NCI-H1694 treated with DMSO at 0.1 percent for 48 hours (cell line): ENCODE measurements around the gene APRT.
"Not testable (repeated sequence)": the region's sequence is repeated elsewhere in the genome, so short reads cannot be mapped to it uniquely, and the experiment has no call there.

ENCODE experiments used
- DNase-seq: peaks from one replicate; lab custom pipeline; 2025; lab: John Stamatoyannopoulos, UW

Gene APRT

GRCh38 chr16:88772871-88773811 is 38.6 kb downstream of the APRT start:
- DNase-seq = peak; percentile 69

DNA sequence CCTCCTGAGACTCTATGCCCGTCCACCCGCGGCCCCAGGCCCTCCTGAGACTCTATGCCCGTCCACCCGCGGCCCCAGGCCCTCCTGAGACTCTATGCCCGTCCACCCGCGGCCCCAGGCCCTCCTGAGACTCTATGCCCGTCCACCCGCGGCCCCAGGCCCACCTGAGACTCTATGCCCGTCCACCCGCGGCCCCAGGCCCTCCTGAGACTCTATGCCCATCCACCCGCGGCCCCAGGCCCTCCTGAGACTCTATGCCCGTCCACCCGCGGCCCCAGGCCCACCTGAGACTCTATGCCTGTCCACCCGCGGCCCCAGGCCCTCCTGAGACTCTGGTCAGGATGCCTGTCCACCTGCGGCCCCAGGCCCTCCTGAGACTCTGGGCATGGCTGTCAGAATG is 39.9 kb downstream of the APRT start:
- not testable (repeated sequence) for DNase-seq

GRCh38 chr16:88771294-88771772 is 40.4 kb downstream of the APRT start:
- DNase-seq = no peak

DNA sequence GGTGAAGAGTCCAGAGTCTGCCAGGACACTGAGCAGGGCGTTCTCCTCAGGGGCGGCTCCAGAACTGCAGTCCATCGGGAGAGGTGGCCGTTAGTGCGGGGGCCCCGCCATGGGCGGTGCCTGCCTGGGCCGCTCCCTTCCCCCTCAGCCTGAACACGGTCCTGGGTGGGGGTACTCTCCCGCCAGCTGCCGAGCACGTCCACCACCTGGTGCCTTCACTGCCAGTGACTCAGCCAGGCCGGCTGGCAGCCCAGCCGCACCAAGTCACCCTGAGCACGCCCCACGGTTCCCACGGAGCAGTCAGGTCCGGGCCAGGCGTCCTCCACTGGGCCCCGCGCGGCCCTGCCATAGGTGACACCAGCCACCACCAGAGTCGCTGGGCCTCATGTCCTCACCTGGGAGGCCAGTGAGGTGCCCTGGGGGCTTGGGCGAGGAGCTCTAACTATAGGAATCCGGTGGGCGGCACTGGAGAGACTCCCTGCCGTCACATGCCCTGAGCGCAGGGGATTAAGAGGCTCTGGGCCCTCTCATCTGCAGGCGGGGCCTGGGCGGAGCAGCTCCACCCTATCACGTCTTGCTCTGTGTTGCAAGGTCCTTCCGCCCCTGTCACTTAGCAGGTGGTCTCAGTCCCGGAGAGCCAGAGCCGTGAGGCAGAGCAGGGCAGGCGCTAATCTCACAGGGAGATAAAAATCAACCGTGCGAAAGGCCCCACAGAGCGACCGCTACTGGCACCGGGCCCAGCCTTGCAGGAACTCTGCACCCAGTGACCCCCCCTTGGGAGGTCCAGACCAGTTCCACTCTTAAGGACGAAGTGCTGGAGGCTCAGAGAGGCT is 41.1 kb downstream of the APRT start:
- no peak for DNase-seq

DNA sequence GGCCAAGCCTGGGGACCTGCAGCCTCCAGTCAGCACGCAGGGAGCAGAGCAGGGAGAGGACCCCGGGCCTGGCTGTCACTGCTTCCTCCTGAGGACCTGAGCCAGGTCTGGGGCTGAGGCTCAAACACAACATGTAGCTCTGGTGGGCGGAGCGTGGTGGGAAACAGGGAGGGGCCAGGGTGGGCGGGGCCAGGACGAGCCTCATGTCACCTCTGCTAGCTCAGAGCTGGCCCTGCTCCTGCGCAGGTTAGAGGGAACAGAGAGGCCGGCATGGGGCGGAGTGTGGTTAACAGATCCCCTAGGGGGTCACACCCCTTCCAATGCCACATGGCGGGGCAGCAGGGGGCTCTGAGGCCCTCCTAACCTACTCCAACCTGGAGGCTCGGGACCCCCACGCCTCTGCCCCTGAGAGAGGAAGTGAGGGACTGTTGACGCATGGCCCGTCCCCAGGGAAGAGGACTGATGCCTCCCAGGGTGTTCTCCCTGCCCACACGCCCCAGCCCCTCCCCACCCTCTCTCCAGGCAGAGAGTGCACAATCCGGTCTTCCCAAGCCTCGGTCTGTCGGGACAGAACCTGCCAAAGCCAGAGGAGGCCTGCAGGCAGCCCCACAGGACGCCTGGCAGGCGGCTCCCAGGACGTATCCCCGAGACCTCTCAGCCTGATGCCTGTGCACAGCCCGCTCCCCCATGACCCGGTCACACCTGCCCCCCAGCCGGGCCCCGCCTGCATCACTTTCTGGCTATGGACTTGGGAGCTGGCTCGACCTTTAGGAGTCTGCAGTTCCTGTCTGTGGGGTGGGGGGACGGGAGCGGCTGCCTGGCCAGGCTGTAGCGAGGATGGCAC is 41.9 kb downstream of the APRT start:
- DNase-seq = no peak

- no peak for DNase-seq
Measured at GRCh38 chr16:88768071-88768783, 43.5 kb downstream of the APRT start.

GRCh38 chr16:88767546-88768070 is 44.1 kb downstream of the APRT start:
- no peak for DNase-seq

DNA sequence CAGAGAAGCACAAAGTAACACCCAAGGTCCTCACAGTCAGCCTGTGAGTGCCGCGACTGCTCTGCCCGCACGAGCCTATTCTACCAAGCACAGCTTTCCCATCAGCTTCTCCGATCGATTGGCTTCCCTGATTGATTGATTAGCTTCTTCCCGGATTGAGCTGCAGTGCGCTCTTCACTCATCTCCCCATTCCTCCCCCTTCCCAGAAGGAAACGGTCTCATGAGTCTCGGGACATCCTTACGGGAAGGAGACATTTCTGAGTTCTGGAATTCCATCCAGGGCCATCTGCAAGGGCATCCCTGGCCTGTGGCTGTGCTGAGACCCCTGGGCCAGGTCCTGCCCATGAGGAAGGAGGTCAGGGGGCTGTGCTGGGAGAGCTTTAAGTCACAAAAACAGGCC is 44.8 kb downstream of the APRT start:
- no peak for DNase-seq

DNA sequence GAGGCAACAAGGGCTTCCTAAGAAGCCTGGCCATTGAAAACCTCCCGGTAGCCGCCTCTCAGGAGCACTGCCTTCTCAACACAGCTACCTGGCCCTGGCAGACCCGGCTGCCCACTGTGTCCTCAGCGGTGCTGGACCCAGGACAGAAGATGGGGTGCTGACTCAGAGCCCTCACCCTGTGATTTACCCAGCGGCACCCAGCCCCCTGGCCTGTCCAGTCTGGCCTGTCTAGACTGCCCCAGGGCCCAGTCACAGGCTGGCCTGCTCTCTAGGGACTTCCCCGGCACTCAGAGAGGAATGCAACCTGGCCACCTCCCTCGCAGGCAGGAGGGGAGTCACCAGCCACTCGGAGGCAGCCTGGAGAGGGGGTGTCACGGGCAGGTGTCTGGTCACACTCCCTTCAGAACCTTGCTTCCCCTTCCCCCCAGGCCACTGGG is 46.8 kb downstream of the APRT start:
- no peak for DNase-seq

DNA sequence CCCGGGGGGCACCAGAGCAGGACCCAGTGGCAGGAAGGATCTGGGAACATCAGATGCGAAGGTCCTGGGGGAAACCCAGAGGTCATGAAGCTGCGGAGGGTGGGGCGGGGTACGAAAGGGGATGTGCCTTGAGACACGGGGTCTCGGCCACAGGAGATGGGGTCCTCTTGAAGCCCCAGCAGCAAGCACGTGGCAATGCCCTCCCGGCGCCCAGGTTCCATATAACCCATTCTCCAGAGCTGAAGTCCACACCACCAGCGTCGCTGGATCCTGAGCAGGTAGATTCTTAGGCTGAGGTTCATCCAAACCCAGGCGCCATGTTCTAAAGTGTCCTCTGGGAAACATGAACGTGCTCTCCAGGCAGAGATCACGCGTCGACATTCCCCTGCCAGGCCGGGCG is 47.6 kb downstream of the APRT start:
- DNase-seq = no peak

- no peak for DNase-seq
Measured at GRCh38 chr16:88763502-88764053, 48.1 kb downstream of the APRT start.

GRCh38 chr16:88762941-88763340 is 48.8 kb downstream of the APRT start:
- no peak for DNase-seq

DNA sequence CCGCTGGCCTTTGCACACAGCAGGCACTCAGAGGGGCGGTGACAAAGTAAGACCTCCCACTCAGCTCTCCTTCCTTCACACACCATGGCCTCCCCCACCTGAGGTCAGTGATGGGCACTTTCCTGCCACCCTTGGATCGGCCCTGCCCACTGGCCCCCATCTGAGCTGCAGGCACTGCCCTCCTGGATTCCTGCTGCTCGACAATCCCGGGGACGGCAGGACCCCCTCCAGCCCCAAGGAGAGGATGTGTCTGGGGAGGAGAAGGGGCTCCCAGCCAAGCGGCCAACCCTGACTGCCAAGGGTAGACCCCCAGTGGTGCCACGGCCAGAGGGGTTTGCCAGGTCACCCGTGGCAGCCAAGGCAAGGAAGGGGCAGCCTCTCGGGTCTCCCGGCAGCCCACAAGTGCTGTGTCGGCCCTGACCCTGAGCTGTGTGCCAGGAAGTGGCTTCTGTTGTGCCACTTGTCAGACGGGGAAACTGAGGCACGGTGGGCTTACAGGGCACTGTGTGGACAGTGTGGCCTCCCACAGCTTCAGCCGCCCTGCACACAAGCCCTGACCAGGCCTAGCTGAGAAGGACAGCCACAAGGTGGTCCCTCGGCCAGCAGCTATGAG is 49.4 kb downstream of the APRT start:
- no peak for DNase-seq

GRCh38 chr16:88761830-88762229 is 49.9 kb downstream of the APRT start:
- DNase-seq = no peak

- DNase-seq = no peak
Measured at GRCh38 chr16:88761143-88761534, 50.6 kb downstream of the APRT start.

- no peak for DNase-seq
Measured at GRCh38 chr16:88760424-88761142, 51.1 kb downstream of the APRT start.

DNA sequence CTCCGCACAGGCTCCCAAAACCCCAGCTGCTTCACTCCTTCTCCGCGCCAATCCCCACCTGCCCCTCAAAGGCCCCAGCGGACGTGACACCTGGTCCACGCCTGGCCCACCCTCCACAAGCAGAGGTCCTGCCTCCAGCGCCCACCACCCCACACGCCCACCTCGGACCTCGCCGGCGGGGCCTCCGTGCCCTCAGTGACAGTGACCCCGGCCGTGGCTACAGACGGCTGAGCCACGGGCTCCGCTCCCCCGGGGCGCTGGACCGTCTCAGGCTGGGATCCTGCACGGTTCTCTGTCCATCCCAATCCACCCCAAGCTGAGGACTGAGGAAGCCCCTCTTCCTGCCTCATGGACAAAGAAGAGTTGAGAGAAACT is 51.8 kb downstream of the APRT start:
- DNase-seq = no peak
